GM19035 (cell line): ENCODE measurements around the gene AKIRIN2.
"Not testable (repeated sequence)": the region's sequence is repeated elsewhere in the genome, so short reads cannot be mapped to it uniquely, and the experiment has no call there.

Experiments
- ATAC-seq: cut with Tn5 transposase; IDR thresholded peaks from one replicate; pipeline ENCODE4 v1.9.1; 2021; ENCODE audit not compliant: unreplicated experiment

AKIRIN2 gene

GRCh38 chr6:87687893-87688292 lies 14.1 kb downstream of the AKIRIN2 start:
- not testable (repeated sequence) for ATAC-seq

- no peak for ATAC-seq
These were observed 14.7 kb downstream of the AKIRIN2 start for GRCh38 chr6:87687296-87687695.

GRCh38 chr6:87686636-87687205 lies 15.3 kb downstream of the AKIRIN2 start:
- not testable (repeated sequence) for ATAC-seq

- ATAC-seq = no peak
These were observed 17.0 kb downstream of the AKIRIN2 start for GRCh38 chr6:87684895-87685654.

GRCh38 chr6:87683890-87684289 lies 18.1 kb downstream of the AKIRIN2 start:
- no peak for ATAC-seq

GRCh38 chr6:87682310-87682709 lies 19.7 kb downstream of the AKIRIN2 start:
- no peak for ATAC-seq

- no peak for ATAC-seq
These were observed 26.9 kb downstream of the AKIRIN2 start for GRCh38 chr6:87675004-87675681.

- ATAC-seq = no peak
These were observed 27.7 kb downstream of the AKIRIN2 start for GRCh38 chr6:87674290-87674689.

- no peak for ATAC-seq
These were observed 28.8 kb downstream of the AKIRIN2 start for GRCh38 chr6:87673237-87673636.

GRCh38 chr6:87672641-87673040 lies 29.4 kb downstream of the AKIRIN2 start:
- ATAC-seq = no peak

GRCh38 chr6:87671555-87672029 lies 30.4 kb downstream of the AKIRIN2 start:
- no peak for ATAC-seq

- ATAC-seq = no peak
These were observed 31.3 kb downstream of the AKIRIN2 start for GRCh38 chr6:87670707-87671106.

GRCh38 chr6:87669051-87669450 lies 33.0 kb downstream of the AKIRIN2 start:
- ATAC-seq = no peak

- no peak for ATAC-seq
These were observed 34.0 kb downstream of the AKIRIN2 start for GRCh38 chr6:87668013-87668412.

- no peak for ATAC-seq
These were observed 35.0 kb downstream of the AKIRIN2 start for GRCh38 chr6:87667032-87667431.

GRCh38 chr6:87664921-87665485 lies 37.0 kb downstream of the AKIRIN2 start:
- ATAC-seq = no peak

- ATAC-seq = no peak
These were observed 38.6 kb downstream of the AKIRIN2 start for GRCh38 chr6:87663434-87663833.

GRCh38 chr6:87661503-87661902 lies 40.5 kb downstream of the AKIRIN2 start:
- no peak for ATAC-seq

GRCh38 chr6:87661016-87661415 lies 41.0 kb downstream of the AKIRIN2 start:
- ATAC-seq = no peak

- no peak for ATAC-seq
These were observed 41.7 kb downstream of the AKIRIN2 start for GRCh38 chr6:87660226-87660911.

- no peak for ATAC-seq
These were observed 43.5 kb downstream of the AKIRIN2 start for GRCh38 chr6:87658516-87658915.
